Loucy (cell line): ENCODE results near the gene INSR.

Experiments used
- EZH2phosphoT487 ChIP-seq: fragments of 200-600 bp; IDR thresholded peaks from 2 replicates; pipeline ENCODE4 v1.6.1; 2018; ENCODE audit warnings: antibody characterized with exemption, mild to moderate bottlenecking, moderate library complexity, borderline replicate concordance
- TF ChIP-seq, protein P1 (sequence below): fragments of 200-600 bp; sonication (generic); conservative IDR thresholded peaks from 2 replicates; pipeline ENCODE4 v1.5.1; 2014; ENCODE audit warnings: mild to moderate bottlenecking, antibody characterized with exemption, low read length

DNA sequence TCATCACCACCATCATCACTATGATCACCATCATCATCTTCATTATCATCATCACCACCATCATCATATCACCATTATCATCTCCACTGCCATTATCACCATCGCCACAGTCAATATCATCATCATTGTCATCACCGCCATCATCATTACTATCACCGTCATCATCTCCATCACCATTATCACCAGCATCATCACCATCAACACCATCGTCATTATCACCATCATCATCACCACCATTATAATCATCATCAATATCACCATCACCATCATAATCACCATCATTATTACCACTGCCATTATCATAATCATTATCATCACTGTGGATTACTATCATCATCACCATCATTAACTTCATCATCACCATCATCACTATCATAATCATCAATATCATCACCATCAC lies 37.2 kb upstream of the INSR start:
- TF ChIP-seq, protein P1, sequence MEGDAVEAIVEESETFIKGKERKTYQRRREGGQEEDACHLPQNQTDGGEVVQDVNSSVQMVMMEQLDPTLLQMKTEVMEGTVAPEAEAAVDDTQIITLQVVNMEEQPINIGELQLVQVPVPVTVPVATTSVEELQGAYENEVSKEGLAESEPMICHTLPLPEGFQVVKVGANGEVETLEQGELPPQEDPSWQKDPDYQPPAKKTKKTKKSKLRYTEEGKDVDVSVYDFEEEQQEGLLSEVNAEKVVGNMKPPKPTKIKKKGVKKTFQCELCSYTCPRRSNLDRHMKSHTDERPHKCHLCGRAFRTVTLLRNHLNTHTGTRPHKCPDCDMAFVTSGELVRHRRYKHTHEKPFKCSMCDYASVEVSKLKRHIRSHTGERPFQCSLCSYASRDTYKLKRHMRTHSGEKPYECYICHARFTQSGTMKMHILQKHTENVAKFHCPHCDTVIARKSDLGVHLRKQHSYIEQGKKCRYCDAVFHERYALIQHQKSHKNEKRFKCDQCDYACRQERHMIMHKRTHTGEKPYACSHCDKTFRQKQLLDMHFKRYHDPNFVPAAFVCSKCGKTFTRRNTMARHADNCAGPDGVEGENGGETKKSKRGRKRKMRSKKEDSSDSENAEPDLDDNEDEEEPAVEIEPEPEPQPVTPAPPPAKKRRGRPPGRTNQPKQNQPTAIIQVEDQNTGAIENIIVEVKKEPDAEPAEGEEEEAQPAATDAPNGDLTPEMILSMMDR = no peak
- no peak for TF ChIP-seq EZH2phosphoT487
